Measurements from ENCODE around the gene CLRN1.

DNA sequence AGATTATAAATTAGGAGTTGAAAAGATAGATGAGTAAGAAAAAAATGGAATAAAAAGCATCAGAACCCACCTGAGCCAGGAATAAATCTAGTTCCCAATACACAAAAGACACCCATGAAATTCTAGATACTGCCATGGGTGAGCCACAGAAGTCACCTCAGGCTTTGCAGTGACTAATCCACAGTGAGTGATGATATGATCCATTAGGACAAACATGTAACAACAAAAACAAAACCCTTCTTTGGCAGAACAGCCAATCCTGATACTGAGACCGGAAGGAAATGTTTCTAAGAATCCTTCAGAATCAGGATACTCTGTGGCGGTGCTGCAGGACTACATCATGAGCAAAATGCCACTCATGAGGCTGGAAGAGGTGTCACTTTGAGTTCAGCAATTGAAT is 52.3 kb downstream of the CLRN1 start:
- TF ChIP-seq EHMT2 (IDR thresholded peaks at IDR 0.05; ENCODE audit: borderline replicate concordance, low read depth, low read length) = no peak
- TF ChIP-seq POLR2A (IDR thresholded peaks at IDR 0.05; ENCODE audit: insufficient read depth in 1 of 2, low read depth in 2 of 2, low read length in 2 of 2) = no peak
- no peak for TF ChIP-seq ZFP90 (CRISPR knock-in tag; IDR thresholded peaks at IDR 0.05; ENCODE audit: borderline replicate concordance)
- TF ChIP-seq, protein P1, sequence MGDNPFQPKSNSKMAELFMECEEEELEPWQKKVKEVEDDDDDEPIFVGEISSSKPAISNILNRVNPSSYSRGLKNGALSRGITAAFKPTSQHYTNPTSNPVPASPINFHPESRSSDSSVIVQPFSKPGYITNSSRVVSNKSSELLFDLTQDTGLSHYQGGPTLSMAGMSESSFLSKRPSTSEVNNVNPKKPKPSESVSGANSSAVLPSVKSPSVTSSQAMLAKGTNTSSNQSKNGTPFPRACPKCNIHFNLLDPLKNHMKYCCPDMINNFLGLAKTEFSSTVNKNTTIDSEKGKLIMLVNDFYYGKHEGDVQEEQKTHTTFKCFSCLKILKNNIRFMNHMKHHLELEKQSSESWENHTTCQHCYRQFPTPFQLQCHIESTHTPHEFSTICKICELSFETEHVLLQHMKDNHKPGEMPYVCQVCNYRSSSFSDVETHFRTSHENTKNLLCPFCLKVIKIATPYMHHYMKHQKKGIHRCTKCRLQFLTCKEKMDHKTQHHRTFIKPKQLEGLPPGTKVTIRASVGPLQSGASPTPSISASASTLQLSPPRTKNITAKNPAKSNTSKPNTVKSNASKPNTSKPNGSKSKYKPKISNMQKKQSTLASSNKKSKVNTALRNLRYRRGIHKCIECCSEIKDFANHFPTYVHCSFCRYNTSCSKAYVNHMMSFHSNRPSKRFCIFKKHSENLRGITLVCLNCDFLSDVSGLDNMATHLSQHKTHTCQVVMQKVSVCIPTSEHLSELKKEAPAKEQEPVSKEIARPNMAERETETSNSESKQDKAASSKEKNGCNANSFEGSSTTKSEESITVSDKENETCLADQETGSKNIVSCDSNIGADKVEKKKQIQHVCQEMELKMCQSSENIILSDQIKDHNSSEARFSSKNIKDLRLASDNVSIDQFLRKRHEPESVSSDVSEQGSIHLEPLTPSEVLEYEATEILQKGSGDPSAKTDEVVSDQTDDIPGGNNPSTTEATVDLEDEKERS (CRISPR knock-in tag; IDR thresholded peaks at IDR 0.05) = no peak
- no peak for TF ChIP-seq SP2 (CRISPR knock-in tag; IDR thresholded peaks at IDR 0.05)
- no peak for TF ChIP-seq ZBTB7A (CRISPR knock-in tag; IDR thresholded peaks at IDR 0.05)
- TF ChIP-seq TCF12 (IDR thresholded peaks at IDR 0.05) = no peak
- no peak for TF ChIP-seq TCF12 (CRISPR knock-in tag; IDR thresholded peaks at IDR 0.05)
- TF ChIP-seq HMG20B (CRISPR knock-in tag; conservative IDR thresholded peaks at IDR 0.05) = no peak
- TF ChIP-seq HDAC2 (CRISPR knock-in tag; IDR thresholded peaks at IDR 0.05) = no peak

All from HepG2 (cell line).